MM.1S (cell line): Measurements from ENCODE around the gene LRRC63.

Source experiments
- EZH2 ChIP-seq: fragments of 300-600 bp; sonication (generic); optimal IDR thresholded peaks from 2 replicates; pipeline ENCODE3; 2017; ENCODE audit warnings: low read depth, mild to moderate bottlenecking, antibody characterized with exemption, low read length, mixed read lengths
- TF ChIP-seq, protein P1 (sequence below): fragments of 300-600 bp; sonication (generic); IDR thresholded peaks from 2 replicates; pipeline ENCODE4 v1.5.1; 2016; ENCODE audit warnings: antibody characterized with exemption, low read length, mixed read lengths

DNA sequence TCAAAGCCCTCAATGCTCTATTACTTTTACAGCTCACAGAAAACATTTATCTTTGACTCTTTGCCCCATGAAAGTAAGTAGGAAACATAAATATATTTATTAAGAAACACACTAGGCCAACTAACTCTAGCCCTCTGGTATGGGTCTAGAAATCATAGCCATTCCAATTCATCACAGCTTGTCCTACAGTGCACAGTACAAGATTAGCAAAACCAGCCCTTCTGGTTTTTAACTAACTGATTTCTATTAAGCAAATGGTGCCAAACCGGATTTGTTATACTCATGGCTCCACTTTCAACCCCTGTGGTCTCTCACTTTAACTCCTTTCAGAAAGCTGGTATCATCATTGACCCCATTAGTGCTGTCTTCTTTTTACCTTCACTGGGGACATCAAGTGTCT, 5.6 kb upstream of the LRRC63 start:
- TF ChIP-seq, protein P1, sequence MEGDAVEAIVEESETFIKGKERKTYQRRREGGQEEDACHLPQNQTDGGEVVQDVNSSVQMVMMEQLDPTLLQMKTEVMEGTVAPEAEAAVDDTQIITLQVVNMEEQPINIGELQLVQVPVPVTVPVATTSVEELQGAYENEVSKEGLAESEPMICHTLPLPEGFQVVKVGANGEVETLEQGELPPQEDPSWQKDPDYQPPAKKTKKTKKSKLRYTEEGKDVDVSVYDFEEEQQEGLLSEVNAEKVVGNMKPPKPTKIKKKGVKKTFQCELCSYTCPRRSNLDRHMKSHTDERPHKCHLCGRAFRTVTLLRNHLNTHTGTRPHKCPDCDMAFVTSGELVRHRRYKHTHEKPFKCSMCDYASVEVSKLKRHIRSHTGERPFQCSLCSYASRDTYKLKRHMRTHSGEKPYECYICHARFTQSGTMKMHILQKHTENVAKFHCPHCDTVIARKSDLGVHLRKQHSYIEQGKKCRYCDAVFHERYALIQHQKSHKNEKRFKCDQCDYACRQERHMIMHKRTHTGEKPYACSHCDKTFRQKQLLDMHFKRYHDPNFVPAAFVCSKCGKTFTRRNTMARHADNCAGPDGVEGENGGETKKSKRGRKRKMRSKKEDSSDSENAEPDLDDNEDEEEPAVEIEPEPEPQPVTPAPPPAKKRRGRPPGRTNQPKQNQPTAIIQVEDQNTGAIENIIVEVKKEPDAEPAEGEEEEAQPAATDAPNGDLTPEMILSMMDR, result no peak
- TF ChIP-seq EZH2, result no peak
